ENCODE data around the gene KIF5A.
"Not testable (repeated sequence)": the region's sequence is repeated elsewhere in the genome, so short reads cannot be mapped to it uniquely, and the experiment has no call there.

The KIF5A gene

GRCh38 chr12:57585156-57585555 lies 35.3 kb downstream of the KIF5A start:
- no peak for DNase-seq

- no peak for DNase-seq
These were observed 36.3 kb downstream of the KIF5A start for GRCh38 chr12:57586128-57586527.

- no peak for DNase-seq
These were observed 37.1 kb downstream of the KIF5A start for GRCh38 chr12:57586832-57587429.

- DNase-seq = not testable (repeated sequence)
These were observed 39.2 kb downstream of the KIF5A start for GRCh38 chr12:57588951-57589610.

- DNase-seq = no peak
These were observed 40.6 kb downstream of the KIF5A start for GRCh38 chr12:57590479-57590863.

- DNase-seq = peak; percentile 44
These were observed 41.3 kb downstream of the KIF5A start, which contains the start of gene PIP4K2C for GRCh38 chr12:57590864-57591781. Gene PIP4K2C (plus strand): TSS chr12:57591192. CDS start chr12:57591290, 98 bp downstream.

- no peak for DNase-seq
These were observed 42.0 kb downstream of the KIF5A start for GRCh38 chr12:57591782-57592325.

GRCh38 chr12:57592551-57593165 lies 42.8 kb downstream of the KIF5A start:
- DNase-seq = no peak

GRCh38 chr12:57593187-57593586 lies 43.3 kb downstream of the KIF5A start:
- DNase-seq = no peak

GRCh38 chr12:57600395-57600794 lies 50.6 kb downstream of the KIF5A start:
- DNase-seq = no peak

GRCh38 chr12:57602544-57602943 lies 52.7 kb downstream of the KIF5A start:
- DNase-seq = no peak

GRCh38 chr12:57603324-57603723 lies 53.5 kb downstream of the KIF5A start:
- no peak for DNase-seq

- DNase-seq = no peak
These were observed 54.1 kb downstream of the KIF5A start for GRCh38 chr12:57603815-57604453.

- DNase-seq = peak; percentile 50
These were observed 54.7 kb downstream of the KIF5A start, which contains the start of gene DTX3 for GRCh38 chr12:57604454-57604991. Gene DTX3 (plus strand): TSS chr12:57604824. CDS start chr12:57606518, 1,694 bp downstream.

GRCh38 chr12:57604992-57605810 lies 55.4 kb downstream of the KIF5A start:
- no peak for DNase-seq

GRCh38 chr12:57605811-57606311 lies 56.0 kb downstream of the KIF5A start:
- no peak for DNase-seq

- DNase-seq = no peak
These were observed 56.6 kb downstream of the KIF5A start for GRCh38 chr12:57606399-57606798.

- DNase-seq = no peak
These were observed 57.0 kb downstream of the KIF5A start for GRCh38 chr12:57606821-57607220.

- DNase-seq = no peak
These were observed 58.3 kb downstream of the KIF5A start for GRCh38 chr12:57607958-57608663.

Data from NCI-H1092 (cell line).